B cell (primary cell): ENCODE results near the gene ZNG1B. TPM values are rescaled to one million over a fixed set of nuclear protein-coding genes. Genes with fewer than 3 reads are reported as not detected.
A peak's percentile ranks its signal among the peaks of the same experiment; 100 is the strongest.
"Not testable (repeated sequence)": the region's sequence is repeated elsewhere in the genome, so short reads cannot be mapped to it uniquely, and the experiment has no call there.

Source experiments
- ATAC-seq: fragments of 200-7000 bp; cut with Tn5 transposase; one replicate; pipeline ENCODE4 v1.10.0; 2021; ENCODE audit warnings: low read depth, mild to moderate bottlenecking, moderate number of reproducible peaks, moderate library complexity
- CTCF ChIA-PET: fragments of 350-600 bp; sonication (Branson Sonifier 250); formaldehyde crosslinking; loops from one replicate; lab custom pipeline; 2021; ENCODE audit warnings: antibody characterized with exemption, inconsistent platforms; lab: Charles Lee
- POLR2A ChIA-PET: fragments of 350-600 bp; sonication (Branson Sonifier 250); formaldehyde crosslinking; loops from one replicate; lab custom pipeline; 2021; ENCODE audit warnings: antibody characterized with exemption; lab: Charles Lee
- DNase-seq: peaks from one replicate; pipeline ENCODE4 v3.0.0; 2013
- H2AFZ ChIP-seq: 2 replicates; pipeline ENCODE4 v1.6.1; 2012; ENCODE audit warnings: mild to moderate bottlenecking, low read depth, low read length; ENCODE audit not compliant: insufficient read depth, poor library complexity, severe bottlenecking
- H3K27ac ChIP-seq, 2 donors: 1 replicate in 1 of 2; 2 replicates in 1 of 2; pipeline ENCODE4 v1.5.1; 2012 to 2013; ENCODE audit warnings: low read length in 2 of 2, mild to moderate bottlenecking in 2 of 2, moderate library complexity in 1 of 2
- H3K27me3 ChIP-seq, 4 experiments: fragments of 200-600 bp in 1 of 4; sonication (generic) in 1 of 4; replicated peaks in 1 of 4; 1 replicate in 2 of 4; 2 replicates in 2 of 4; pipeline versions ENCODE4 v1.6.1 to v1.7.0; 2013 to 2016; ENCODE audit warnings: low read length in 3 of 4, mild to moderate bottlenecking in 2 of 4, mixed read lengths in 1 of 4, moderate library complexity in 1 of 4; ENCODE audit not compliant: insufficient read depth in 4 of 4, control insufficient read depth in 3 of 4; ENCODE audit errors: control extremely low read depth in 1 of 4
- H3K36me3 ChIP-seq, 2 experiments: replicated peaks in 1 of 2; 1 replicate in 1 of 2; 2 replicates in 1 of 2; pipeline versions ENCODE4 v1.6.1 to v1.7.1; 2013; ENCODE audit warnings: low read length in 1 of 2; ENCODE audit not compliant: insufficient read depth in 2 of 2, control insufficient read depth in 1 of 2; ENCODE audit errors: control extremely low read depth in 1 of 2, extremely low read depth in 1 of 2
- H3K4me1 ChIP-seq, 2 donors: fragments of 200-600 bp in 1 of 2; sonication (generic) in 1 of 2; 1 replicate in 1 of 2; 2 replicates in 1 of 2; pipeline versions ENCODE4 v1.5.1 to v1.6.1; 2013 to 2017; ENCODE audit warnings: low read length in 2 of 2; ENCODE audit not compliant: control insufficient read depth in 2 of 2, insufficient read depth in 2 of 2
- H3K4me2 ChIP-seq: replicated peaks from 2 replicates; pipeline ENCODE3; 2012; ENCODE audit warnings: mild to moderate bottlenecking, low read depth, low read length; ENCODE audit not compliant: poor library complexity, severe bottlenecking
- H3K4me3 ChIP-seq, 5 experiments: fragments of 200-600 bp in 1 of 5; sonication (generic) in 1 of 5; 1 replicate in 3 of 5; 2 replicates in 2 of 5; pipeline versions ENCODE4 v1.5.1 to v1.7.0; 2011 to 2016; ENCODE audit warnings: low read length in 4 of 5, mild to moderate bottlenecking in 4 of 5, low read depth in 2 of 5, control low read depth in 1 of 5, moderate library complexity in 1 of 5; ENCODE audit not compliant: insufficient read depth in 1 of 5; ENCODE audit errors: control extremely low read depth in 1 of 5, extremely low read depth in 1 of 5
- H3K79me2 ChIP-seq: fragments of 200-600 bp; sonication (generic); one replicate; pipeline ENCODE4 v1.6.0; 2016; ENCODE audit warnings: low read length; ENCODE audit not compliant: control insufficient read depth, insufficient read depth
- H3K9ac ChIP-seq: fragments of 200-600 bp; sonication (generic); 2 replicates; pipeline ENCODE4 v1.6.1; 2017; ENCODE audit warnings: mild to moderate bottlenecking, low read length, moderate library complexity
- H3K9me3 ChIP-seq, 3 donors: one replicate each; pipeline versions ENCODE4 v1.6.1 to v1.7.1; 2013; ENCODE audit warnings: low read length in 2 of 3; ENCODE audit not compliant: control insufficient read depth in 2 of 3, insufficient read depth in 1 of 3; ENCODE audit errors: control extremely low read depth in 1 of 3
- H4K20me1 ChIP-seq: 2 replicates; pipeline ENCODE4 v1.6.0; 2012; ENCODE audit warnings: mild to moderate bottlenecking, low read length; ENCODE audit not compliant: insufficient read depth, control insufficient read depth, poor library complexity, severe bottlenecking
- H3K27ac Mint-ChIP-seq: one replicate; pipeline ENCODE4 v1.8.0; 2021; ENCODE audit warnings: mixed read lengths
- H3K27me3 Mint-ChIP-seq: one replicate; pipeline ENCODE4 v1.8.0; 2021; ENCODE audit warnings: mixed read lengths
- H3K4me1 Mint-ChIP-seq: one replicate; pipeline ENCODE4 v1.8.0; 2021; ENCODE audit warnings: mixed read lengths
- H3K4me3 Mint-ChIP-seq: one replicate; pipeline ENCODE4 v1.8.0; 2021; ENCODE audit warnings: mixed read lengths
- H3K9me3 Mint-ChIP-seq: one replicate; pipeline ENCODE4 v1.8.0; 2022; ENCODE audit warnings: mixed read lengths; ENCODE audit not compliant: insufficient read depth
- EZH2 ChIP-seq: IDR thresholded peaks from 2 replicates; pipeline ENCODE4 v1.6.1; 2012; ENCODE audit warnings: borderline replicate concordance, low read depth, mild to moderate bottlenecking, moderate library complexity, low read length; ENCODE audit not compliant: insufficient read depth, poor library complexity, severe bottlenecking
- WGBS: methylation state at CpG from one replicate; pipeline ENCODE4 v1.1.5; 2013; ENCODE audit warnings: missing lambda C conversion rate; ENCODE audit not compliant: insufficient coverage; 5-methylcytosine and 5-hydroxymethylcytosine counted together
- intact Hi-C: fragments of 100-400 bp; cut with micrococcal nuclease; formaldehyde crosslinking; loops from one replicate; pipeline ENCODE4 v1.10.0; 2022
- polyA minus RNA-seq: library from RNA; depleted of rRNA, polyadenylated mRNA; stranded (reverse); fragments of >200 nt; gene quantifications from 2 replicates; pipeline ENCODE4 v1.2.3, GENCODE V29; 2012
- polyA plus RNA-seq: library from polyadenylated mRNA; depleted of rRNA; stranded (reverse); fragments of >200 nt; gene quantifications from 2 replicates; pipeline ENCODE4 v1.2.3, GENCODE V29; 2012
- total RNA-seq, 2 donors: library from RNA; stranded (reverse); fragments of 120-200 nt in 1 of 2; gene quantifications; 1 replicate in 1 of 2; 2 replicates in 1 of 2; pipeline versions ENCODE4 v1.2.3 to v1.2.4, GENCODE V29; 2013 to 2022
- TF ChIP-seq, protein P1 (sequence below): fragments of 200-600 bp; IDR thresholded peaks from one replicate; pipeline ENCODE4 v1.8.0; 2022; ENCODE audit warnings: antibody characterized with exemption, mild to moderate bottlenecking

ZNG1B gene
- total RNA-seq (42.0 and 46.8 TPM in 2 replicates), polyA plus RNA-seq (24.5 and 40.7 TPM in 2 replicates), polyA minus RNA-seq (14.3 and 27.6 TPM in 2 replicates)
- total RNA-seq (2013) = 54.2 TPM

- Mint-ChIP-seq H3K27ac (peak within 1 kb of the TSS; percentile 88), H3K4me3 (peak within 1 kb of the TSS; percentile 88)
- H3K27ac ChIP-seq = peak within 1 kb of the TSS; percentile 59 to 80
- H3K9me3 Mint-ChIP-seq, H3K4me1 Mint-ChIP-seq, POLR2A ChIA-PET, H3K4me1 ChIP-seq, ATAC-seq, intact Hi-C loops, H3K36me3 ChIP-seq, H3K9me3 ChIP-seq, H4K20me1 ChIP-seq, H3K27me3 Mint-ChIP-seq, CTCF ChIA-PET, H3K27me3 ChIP-seq, H3K79me2 ChIP-seq, H3K4me2 ChIP-seq: not testable (repeated sequence)
- H3K4me3 ChIP-seq = peak within 1 kb of the TSS in 4 of 5 experiments; percentile 45 to 62 (median 52)
- WGBS = no CpG with 5 or more reads among the region's 56 CpGs
- peak; percentile 46 for DNase-seq
- peak within 1 kb of the TSS; percentile 55 for H3K9ac ChIP-seq
- H2AFZ ChIP-seq = peak within 1 kb of the TSS; percentile 38
These were observed at the start of gene ZNG1B for GRCh38 chr2:113437508-113438465. Gene ZNG1B, plus strand, starts transcription at chr2:113437691. Its CDS starts 178 bp downstream, at chr2:113437869.

DNA sequence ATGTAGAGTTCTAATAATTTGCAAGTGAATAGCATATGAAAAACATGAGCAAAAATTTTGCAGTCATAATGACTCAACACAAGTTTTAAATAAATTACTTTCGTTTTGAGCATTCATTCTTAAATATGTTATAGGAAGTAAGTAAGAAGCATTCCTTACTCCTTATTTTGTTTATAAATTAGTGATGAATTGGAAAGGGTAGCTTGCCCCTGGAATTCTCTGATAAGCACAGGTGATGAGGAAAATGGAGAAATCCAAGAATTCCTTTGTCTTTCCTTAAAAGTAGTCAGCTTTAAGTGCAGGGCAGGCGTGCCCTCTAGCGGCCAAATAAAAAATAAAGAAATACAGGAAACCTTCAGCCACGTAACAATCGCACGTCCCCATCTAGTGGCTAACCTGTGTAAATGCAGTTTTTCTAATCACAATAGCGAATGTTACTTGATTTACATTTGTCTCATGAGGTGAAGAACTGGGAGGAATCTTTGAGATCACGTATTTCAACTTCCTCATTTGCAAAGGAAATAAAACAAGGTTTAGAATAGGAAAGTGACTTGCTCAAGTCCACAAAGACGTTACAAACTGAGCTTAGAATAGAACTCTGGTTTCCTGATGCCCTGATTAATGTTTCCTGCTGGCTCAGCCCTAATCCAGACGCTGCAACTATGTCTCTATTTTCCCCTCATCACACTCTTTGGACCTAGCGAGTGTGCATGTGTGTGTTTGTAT, 47.2 kb upstream of the ZNG1B start:
- ChIA-PET POLR2A (interaction anchor here (0.7 kb wide), 1 partner anchor 15 kb away, joined by 4 read pairs; no protein-coding TSS in a partner anchor), CTCF (interaction anchor here (0.7 to 3.7 kb wide), 34 partner anchors 8 to 310 kb away, joined by 3 to 147 read pairs (median 5); partner anchors contain the start of gene PSD4)
- ATAC-seq (peak; percentile 97), DNase-seq (peak; percentile 89)
- Histone ChIP-seq H3K4me2 (peak overlapping the region; percentile 64), H3K4me1 (peaks cover 8% of the 10 kb centered on the region in 2 donors), H3K79me2 (no peaks in the 10 kb centered on the region), H3K9me3 (peaks cover 0 to 7% (median 0%) of the 10 kb centered on the region in 3 donors), H4K20me1 (no peaks in the 10 kb centered on the region), H3K27ac (peak overlapping the region; percentile 80 to 87), H2AFZ (peak overlapping the region; percentile 68), H3K9ac (peak overlapping the region; percentile 54), H3K4me3 (peak overlapping the region; percentile 15 to 59 (median 42)), H3K36me3 (no peaks in the 10 kb centered on the region), H3K27me3 (no peaks in the 10 kb centered on the region)
- TF ChIP-seq, protein P1, sequence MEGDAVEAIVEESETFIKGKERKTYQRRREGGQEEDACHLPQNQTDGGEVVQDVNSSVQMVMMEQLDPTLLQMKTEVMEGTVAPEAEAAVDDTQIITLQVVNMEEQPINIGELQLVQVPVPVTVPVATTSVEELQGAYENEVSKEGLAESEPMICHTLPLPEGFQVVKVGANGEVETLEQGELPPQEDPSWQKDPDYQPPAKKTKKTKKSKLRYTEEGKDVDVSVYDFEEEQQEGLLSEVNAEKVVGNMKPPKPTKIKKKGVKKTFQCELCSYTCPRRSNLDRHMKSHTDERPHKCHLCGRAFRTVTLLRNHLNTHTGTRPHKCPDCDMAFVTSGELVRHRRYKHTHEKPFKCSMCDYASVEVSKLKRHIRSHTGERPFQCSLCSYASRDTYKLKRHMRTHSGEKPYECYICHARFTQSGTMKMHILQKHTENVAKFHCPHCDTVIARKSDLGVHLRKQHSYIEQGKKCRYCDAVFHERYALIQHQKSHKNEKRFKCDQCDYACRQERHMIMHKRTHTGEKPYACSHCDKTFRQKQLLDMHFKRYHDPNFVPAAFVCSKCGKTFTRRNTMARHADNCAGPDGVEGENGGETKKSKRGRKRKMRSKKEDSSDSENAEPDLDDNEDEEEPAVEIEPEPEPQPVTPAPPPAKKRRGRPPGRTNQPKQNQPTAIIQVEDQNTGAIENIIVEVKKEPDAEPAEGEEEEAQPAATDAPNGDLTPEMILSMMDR = peak; percentile 100
- no peak for TF ChIP-seq EZH2
- Mint-ChIP-seq H3K27me3 (no peaks in the 10 kb centered on the region), H3K9me3 (no peaks in the 10 kb centered on the region), H3K4me1 (peaks cover 14% of the 10 kb centered on the region), H3K27ac (peak overlapping the region; percentile 97), H3K4me3 (peak overlapping the region; percentile 86)
- intact Hi-C loops = loop anchor here (1.0 to 2.0 kb wide), 5 partner anchors 17 to 309 kb away; no protein-coding TSS in a partner anchor
- WGBS = 6% methylated on average over 2 of the region's 11 CpGs
